ENCODE data around the gene ABCG5.

Gene ABCG5

GRCh38 chr2:43822839-43823238 lies 15.8 kb downstream of the ABCG5 start:
- Histone ChIP-seq H3K9me3 (ENCODE audit: insufficient read depth, low read length) (no peaks in the 10 kb centered on the region), H3K9ac (ENCODE audit: insufficient read length, low read depth) (no peak overlapping the region), H3K4me1 (ENCODE audit: insufficient read depth, insufficient read length) (peaks cover 2% of the 10 kb centered on the region), H3K27me3 (ENCODE audit: insufficient read depth, insufficient read length) (no peaks in the 10 kb centered on the region), H3K4me3 (ENCODE audit: insufficient read length, low read depth) (no peak overlapping the region), H3K36me3 (ENCODE audit: insufficient read depth, insufficient read length, low read length) (no peaks in the 10 kb centered on the region)
- DNase-seq (ENCODE audit: low read depth, low spot score), result no peak
- TF ChIP-seq SUZ12 (IDR thresholded peaks at IDR 0.05; ENCODE audit: extremely low read depth, insufficient read depth, insufficient read length), result no peak
- no peak for TF ChIP-seq YY1 (IDR thresholded peaks at IDR 0.05; ENCODE audit: insufficient read depth, insufficient read length)
- TF ChIP-seq ZNF274 (IDR thresholded peaks at IDR 0.05; ENCODE audit: low read depth, low read length), result no peak

- no peak for TF ChIP-seq YY1 (IDR thresholded peaks at IDR 0.05; ENCODE audit: insufficient read depth, insufficient read length)
- TF ChIP-seq ZNF274 (IDR thresholded peaks at IDR 0.05; ENCODE audit: low read depth, low read length), result no peak
- TF ChIP-seq SUZ12 (IDR thresholded peaks at IDR 0.05; ENCODE audit: extremely low read depth, insufficient read depth, insufficient read length), result no peak
- no peak overlapping the region for H3K4me3 ChIP-seq (ENCODE audit: insufficient read length, low read depth)
These were observed 19.0 kb downstream of the ABCG5 start for GRCh38 chr2:43819491-43820163.

GRCh38 chr2:43818761-43819160 lies 19.9 kb downstream of the ABCG5 start:
- Histone ChIP-seq H3K9me3 (ENCODE audit: insufficient read depth, low read length) (no peaks in the 10 kb centered on the region), H3K27me3 (ENCODE audit: insufficient read depth, insufficient read length) (no peaks in the 10 kb centered on the region), H3K4me1 (ENCODE audit: insufficient read depth, insufficient read length) (peaks cover 2% of the 10 kb centered on the region), H3K9ac (ENCODE audit: insufficient read length, low read depth) (no peak overlapping the region), H3K36me3 (ENCODE audit: insufficient read depth, insufficient read length, low read length) (no peaks in the 10 kb centered on the region), H3K4me3 (ENCODE audit: insufficient read length, low read depth) (no peak overlapping the region)
- TF ChIP-seq YY1 (IDR thresholded peaks at IDR 0.05; ENCODE audit: insufficient read depth, insufficient read length) (no peak), SUZ12 (IDR thresholded peaks at IDR 0.05; ENCODE audit: extremely low read depth, insufficient read depth, insufficient read length) (no peak), ZNF274 (IDR thresholded peaks at IDR 0.05; ENCODE audit: low read depth, low read length) (no peak)
- DNase-seq (ENCODE audit: low read depth, low spot score), result no peak

More at GRCh38 chr2:43819491-43820163, 19.0 kb downstream of the ABCG5 start:
- no peaks in the 10 kb centered on the region for H3K27me3 ChIP-seq (ENCODE audit: insufficient read depth, insufficient read length)
- H3K9me3 ChIP-seq (ENCODE audit: insufficient read depth, low read length), result no peaks in the 10 kb centered on the region
- H3K36me3 ChIP-seq (ENCODE audit: insufficient read depth, insufficient read length, low read length), result no peaks in the 10 kb centered on the region
- peaks cover 2% of the 10 kb centered on the region for H3K4me1 ChIP-seq (ENCODE audit: insufficient read depth, insufficient read length)
- DNase-seq (ENCODE audit: low read depth, low spot score), result no peak
- no peak overlapping the region for H3K9ac ChIP-seq (ENCODE audit: insufficient read length, low read depth)

GRCh38 chr2:43814711-43815110 lies 23.9 kb downstream of the ABCG5 start:
- Histone ChIP-seq H3K4me1 (ENCODE audit: insufficient read depth, insufficient read length) (no peaks in the 10 kb centered on the region), H3K9ac (ENCODE audit: insufficient read length, low read depth) (no peak overlapping the region), H3K4me3 (ENCODE audit: insufficient read length, low read depth) (no peak overlapping the region), H3K9me3 (ENCODE audit: insufficient read depth, low read length) (no peaks in the 10 kb centered on the region), H3K27me3 (ENCODE audit: insufficient read depth, insufficient read length) (no peaks in the 10 kb centered on the region), H3K36me3 (ENCODE audit: insufficient read depth, insufficient read length, low read length) (no peaks in the 10 kb centered on the region)
- no peak for DNase-seq (ENCODE audit: low read depth, low spot score)
- no peak for TF ChIP-seq YY1 (IDR thresholded peaks at IDR 0.05; ENCODE audit: insufficient read depth, insufficient read length)
- TF ChIP-seq SUZ12 (IDR thresholded peaks at IDR 0.05; ENCODE audit: extremely low read depth, insufficient read depth, insufficient read length), result no peak
- TF ChIP-seq ZNF274 (IDR thresholded peaks at IDR 0.05; ENCODE audit: low read depth, low read length), result no peak

- H3K27me3 ChIP-seq (ENCODE audit: insufficient read depth, insufficient read length), result no peaks in the 10 kb centered on the region
- no peaks in the 10 kb centered on the region for H3K36me3 ChIP-seq (ENCODE audit: insufficient read depth, insufficient read length, low read length)
- TF ChIP-seq SUZ12 (IDR thresholded peaks at IDR 0.05; ENCODE audit: extremely low read depth, insufficient read depth, insufficient read length) (no peak), ZNF274 (IDR thresholded peaks at IDR 0.05; ENCODE audit: low read depth, low read length) (no peak), YY1 (IDR thresholded peaks at IDR 0.05; ENCODE audit: insufficient read depth, insufficient read length) (no peak)
- no peak overlapping the region for H3K9ac ChIP-seq (ENCODE audit: insufficient read length, low read depth)
- no peaks in the 10 kb centered on the region for H3K4me1 ChIP-seq (ENCODE audit: insufficient read depth, insufficient read length)
- H3K4me3 ChIP-seq (ENCODE audit: insufficient read length, low read depth), result no peak overlapping the region
- H3K9me3 ChIP-seq (ENCODE audit: insufficient read depth, low read length), result no peaks in the 10 kb centered on the region
- DNase-seq (ENCODE audit: low read depth, low spot score), result no peak
These were observed 25.7 kb downstream of the ABCG5 start for GRCh38 chr2:43812947-43813346.

GRCh38 chr2:43812006-43812405 lies 26.6 kb downstream of the ABCG5 start:
- Histone ChIP-seq H3K9ac (ENCODE audit: insufficient read length, low read depth) (no peak overlapping the region), H3K4me3 (ENCODE audit: insufficient read length, low read depth) (no peak overlapping the region), H3K9me3 (ENCODE audit: insufficient read depth, low read length) (no peaks in the 10 kb centered on the region), H3K27me3 (ENCODE audit: insufficient read depth, insufficient read length) (no peaks in the 10 kb centered on the region), H3K4me1 (ENCODE audit: insufficient read depth, insufficient read length) (no peaks in the 10 kb centered on the region), H3K36me3 (ENCODE audit: insufficient read depth, insufficient read length, low read length) (no peaks in the 10 kb centered on the region)
- TF ChIP-seq YY1 (IDR thresholded peaks at IDR 0.05; ENCODE audit: insufficient read depth, insufficient read length) (no peak), ZNF274 (IDR thresholded peaks at IDR 0.05; ENCODE audit: low read depth, low read length) (no peak), SUZ12 (IDR thresholded peaks at IDR 0.05; ENCODE audit: extremely low read depth, insufficient read depth, insufficient read length) (no peak)
- no peak for DNase-seq (ENCODE audit: low read depth, low spot score)

GRCh38 chr2:43810888-43811287 lies 27.8 kb downstream of the ABCG5 start:
- H3K36me3 ChIP-seq (ENCODE audit: insufficient read depth, insufficient read length, low read length), result peaks cover 2% of the 10 kb centered on the region
- TF ChIP-seq ZNF274 (IDR thresholded peaks at IDR 0.05; ENCODE audit: low read depth, low read length), result no peak
- TF ChIP-seq SUZ12 (IDR thresholded peaks at IDR 0.05; ENCODE audit: extremely low read depth, insufficient read depth, insufficient read length), result no peak
- no peak for TF ChIP-seq YY1 (IDR thresholded peaks at IDR 0.05; ENCODE audit: insufficient read depth, insufficient read length)
- H3K4me1 ChIP-seq (ENCODE audit: insufficient read depth, insufficient read length), result no peaks in the 10 kb centered on the region
- H3K9me3 ChIP-seq (ENCODE audit: insufficient read depth, low read length), result no peaks in the 10 kb centered on the region
- no peak for DNase-seq (ENCODE audit: low read depth, low spot score)
- H3K27me3 ChIP-seq (ENCODE audit: insufficient read depth, insufficient read length), result no peaks in the 10 kb centered on the region
- H3K9ac ChIP-seq (ENCODE audit: insufficient read length, low read depth), result no peak overlapping the region
- H3K4me3 ChIP-seq (ENCODE audit: insufficient read length, low read depth), result no peak overlapping the region

All from NT2/D1 (cell line).